HG03469 (cell line): ENCODE data around the gene PRKCA.
"Not testable (repeated sequence)": the region's sequence is repeated elsewhere in the genome, so short reads cannot be mapped to it uniquely, and the experiment has no call there.

Source experiments
- ATAC-seq: cut with Tn5 transposase; IDR thresholded peaks from one replicate; pipeline ENCODE4 v1.9.1; 2021; ENCODE audit warnings: mild to moderate bottlenecking, moderate library complexity, moderate number of reproducible peaks; ENCODE audit not compliant: unreplicated experiment

The PRKCA gene

GRCh38 chr17:66695098-66695497, 392.7 kb downstream of the PRKCA start:
- ATAC-seq = no peak

GRCh38 chr17:66698270-66698669, 395.9 kb downstream of the PRKCA start:
- ATAC-seq = no peak

GRCh38 chr17:66701462-66701861, 399.0 kb downstream of the PRKCA start:
- no peak for ATAC-seq

GRCh38 chr17:66702106-66702936, 399.9 kb downstream of the PRKCA start:
- no peak for ATAC-seq

- no peak for ATAC-seq
Observed at GRCh38 chr17:66704858-66705520, 402.6 kb downstream of the PRKCA start.

- no peak for ATAC-seq
Observed at GRCh38 chr17:66706851-66707450, 404.5 kb downstream of the PRKCA start.

- no peak for ATAC-seq
Observed at GRCh38 chr17:66711401-66711800, 409.0 kb downstream of the PRKCA start.

GRCh38 chr17:66711881-66712321, 409.5 kb downstream of the PRKCA start:
- no peak for ATAC-seq

GRCh38 chr17:66712453-66712852, 410.0 kb downstream of the PRKCA start:
- ATAC-seq = no peak

GRCh38 chr17:66713021-66713532, 410.7 kb downstream of the PRKCA start:
- ATAC-seq = not testable (repeated sequence)

GRCh38 chr17:66713533-66714042, 411.2 kb downstream of the PRKCA start:
- peak; percentile 58 for ATAC-seq

GRCh38 chr17:66714046-66715023, 411.9 kb downstream of the PRKCA start:
- ATAC-seq = no peak

GRCh38 chr17:66715076-66715675, 412.8 kb downstream of the PRKCA start:
- no peak for ATAC-seq

- no peak for ATAC-seq
Observed at GRCh38 chr17:66715745-66716156, 413.3 kb downstream of the PRKCA start.

- ATAC-seq = no peak
Observed at GRCh38 chr17:66716236-66717026, 414.0 kb downstream of the PRKCA start.

- ATAC-seq = peak; percentile 55
Observed at GRCh38 chr17:66717641-66718058, 415.2 kb downstream of the PRKCA start.

GRCh38 chr17:66720027-66720426, 417.6 kb downstream of the PRKCA start:
- no peak for ATAC-seq

GRCh38 chr17:66720567-66720966, 418.2 kb downstream of the PRKCA start:
- no peak for ATAC-seq

- no peak for ATAC-seq
Observed at GRCh38 chr17:66722341-66722740, 419.9 kb downstream of the PRKCA start.
